ENCODE results near the gene CACNA1D. TPM values are rescaled to one million over a fixed set of nuclear protein-coding genes. Genes with fewer than 3 reads are reported as not detected.

Gene CACNA1D
- polyA plus RNA-seq, 4 donors: 2.2 to 133 (median 6.2) TPM

GRCh38 chr3:53815067-53815466 lies 320.7 kb downstream of the CACNA1D start:
- Histone ChIP-seq H3K9me3 (ENCODE audit: control insufficient read depth in 2 of 2, insufficient read depth in 1 of 2, low read depth in 1 of 2, low read length in 1 of 2) (no peaks in the 10 kb centered on the region), H3K27me3 (ENCODE audit: control insufficient read depth in 3 of 3, insufficient read depth in 3 of 3, low read length in 3 of 3) (no peaks in the 10 kb centered on the region), H3K4me3 (ENCODE audit: low read depth in 1 of 3, low read length in 3 of 3) (no peak overlapping the region), H3K4me1 (ENCODE audit: control insufficient read depth in 3 of 3, insufficient read depth in 2 of 3, low read depth in 1 of 3, low read length in 2 of 3) (peaks cover 0 to 5% (median 0%) of the 10 kb centered on the region in 3 donors), H3K27ac (ENCODE audit: low read depth in 1 of 3, low read length in 2 of 3) (no peak overlapping the region), H3K36me3 (ENCODE audit: control insufficient read depth in 3 of 3, insufficient read depth in 2 of 3, low read depth in 1 of 3, low read length in 3 of 3) (peaks cover 0 to 74% (median 3%) of the 10 kb centered on the region in 3 donors)
- DNase-seq (no peak), FAIRE-seq (no peak)
- WGBS, 3 donors: 82 to 94% (median 93%) methylated on average over 4 of the region's 4 CpGs

DNA sequence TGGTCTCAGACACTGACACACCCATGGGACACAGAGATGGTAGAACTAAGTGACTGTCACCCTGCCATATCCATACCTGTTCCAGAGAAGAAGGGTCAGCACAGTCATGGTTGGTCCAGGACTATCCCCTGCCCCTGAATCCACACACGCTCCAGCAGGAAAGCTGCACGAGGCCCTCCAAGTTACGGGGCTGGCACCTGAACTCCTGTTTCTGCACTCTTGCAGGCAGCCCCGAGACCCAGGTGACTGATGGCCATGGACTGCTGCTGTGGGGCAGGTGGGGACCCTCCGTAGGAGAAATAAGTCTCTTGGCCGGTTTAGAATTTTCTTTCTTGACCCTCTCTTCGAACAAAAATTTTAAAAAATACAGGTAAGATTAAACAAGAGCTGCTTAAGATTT lies 321.2 kb downstream of the CACNA1D start:
- no peaks in the 10 kb centered on the region for H3K27me3 ChIP-seq (ENCODE audit: control insufficient read depth in 3 of 3, insufficient read depth in 3 of 3, low read length in 3 of 3)
- H3K9me3 ChIP-seq (ENCODE audit: control insufficient read depth in 2 of 2, insufficient read depth in 1 of 2, low read depth in 1 of 2, low read length in 1 of 2): no peaks in the 10 kb centered on the region
- no peak overlapping the region for H3K27ac ChIP-seq (ENCODE audit: low read depth in 1 of 3, low read length in 2 of 3)
- no peak for DNase-seq
- FAIRE-seq: no peak
- H3K4me3 ChIP-seq (ENCODE audit: low read depth in 1 of 3, low read length in 3 of 3): no peak overlapping the region
- peaks cover 0 to 77% (median 3%) of the 10 kb centered on the region in 3 donors for H3K36me3 ChIP-seq (ENCODE audit: control insufficient read depth in 3 of 3, insufficient read depth in 2 of 3, low read depth in 1 of 3, low read length in 3 of 3)
- WGBS, 3 donors: 92 to 95% (median 94%) methylated on average over 7 of the region's 7 CpGs
- H3K4me1 ChIP-seq (ENCODE audit: control insufficient read depth in 3 of 3, insufficient read depth in 2 of 3, low read depth in 1 of 3, low read length in 2 of 3): peaks cover 0 to 5% (median 0%) of the 10 kb centered on the region in 3 donors

- peaks cover 0 to 79% (median 3%) of the 10 kb centered on the region in 3 donors for H3K36me3 ChIP-seq (ENCODE audit: control insufficient read depth in 3 of 3, insufficient read depth in 2 of 3, low read depth in 1 of 3, low read length in 3 of 3)
- DNase-seq: no peak
- WGBS, 3 donors: 69 to 81% (median 76%) methylated on average over 4 of the region's 4 CpGs
- H3K4me1 ChIP-seq (ENCODE audit: control insufficient read depth in 3 of 3, insufficient read depth in 2 of 3, low read depth in 1 of 3, low read length in 2 of 3): peaks cover 0 to 5% (median 0%) of the 10 kb centered on the region in 3 donors
- FAIRE-seq: no peak
- H3K4me3 ChIP-seq (ENCODE audit: low read depth in 1 of 3, low read length in 3 of 3): no peak overlapping the region
- H3K9me3 ChIP-seq (ENCODE audit: control insufficient read depth in 2 of 2, insufficient read depth in 1 of 2, low read depth in 1 of 2, low read length in 1 of 2): no peaks in the 10 kb centered on the region
- H3K27ac ChIP-seq (ENCODE audit: low read depth in 1 of 3, low read length in 2 of 3): no peak overlapping the region
- no peaks in the 10 kb centered on the region for H3K27me3 ChIP-seq (ENCODE audit: control insufficient read depth in 3 of 3, insufficient read depth in 3 of 3, low read length in 3 of 3)
These were observed 322.0 kb downstream of the CACNA1D start for GRCh38 chr3:53816425-53816824.

DNA sequence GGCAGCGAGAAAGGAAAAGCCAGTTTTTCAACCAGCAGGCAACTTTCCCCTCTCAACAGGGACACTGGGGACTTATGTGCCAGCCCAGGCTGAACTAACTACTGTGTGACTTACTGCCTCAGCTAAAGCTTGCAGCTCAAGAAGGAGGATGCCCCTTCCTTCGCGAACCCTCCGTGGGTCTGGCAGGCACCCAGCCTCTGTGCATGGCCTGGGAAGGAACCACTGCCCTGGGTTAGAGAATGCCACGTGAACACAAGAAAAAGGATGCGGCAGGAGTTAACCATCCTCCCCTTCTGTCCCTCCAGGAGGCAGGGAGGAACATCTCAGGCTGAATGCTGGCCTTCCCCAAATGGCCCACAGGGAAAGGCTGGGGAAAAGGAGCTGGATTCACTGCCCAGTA lies 322.8 kb downstream of the CACNA1D start:
- H3K36me3 ChIP-seq (ENCODE audit: control insufficient read depth in 3 of 3, insufficient read depth in 2 of 3, low read depth in 1 of 3, low read length in 3 of 3): peaks cover 0 to 82% (median 3%) of the 10 kb centered on the region in 3 donors
- FAIRE-seq: no peak
- no peak overlapping the region for H3K4me3 ChIP-seq (ENCODE audit: low read depth in 1 of 3, low read length in 3 of 3)

DNA sequence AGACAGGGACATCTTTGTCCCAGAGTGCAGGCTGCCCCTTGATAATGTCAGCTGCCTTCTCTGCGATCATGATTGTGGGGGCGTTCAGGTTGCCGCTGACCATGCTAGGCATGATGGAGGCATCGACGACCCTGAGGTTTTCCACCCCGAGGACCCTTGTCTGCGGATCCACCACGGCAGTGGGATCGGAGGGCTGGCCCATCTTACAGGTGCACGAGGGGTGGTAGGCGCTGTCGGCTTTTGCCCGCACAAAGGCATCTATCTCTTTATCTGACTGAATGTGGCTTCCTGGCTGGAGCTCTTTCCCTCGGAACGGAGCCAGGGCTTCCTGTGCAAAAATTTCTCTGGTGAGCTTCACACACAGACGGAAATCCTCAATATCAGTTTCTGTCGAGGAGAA lies 323.4 kb downstream of the CACNA1D start:
- no peak for FAIRE-seq
- Histone ChIP-seq H3K9me3 (ENCODE audit: control insufficient read depth in 2 of 2, insufficient read depth in 1 of 2, low read depth in 1 of 2, low read length in 1 of 2) (no peaks in the 10 kb centered on the region), H3K27me3 (ENCODE audit: control insufficient read depth in 3 of 3, insufficient read depth in 3 of 3, low read length in 3 of 3) (no peaks in the 10 kb centered on the region), H3K27ac (ENCODE audit: low read depth in 1 of 3, low read length in 2 of 3) (no peak overlapping the region), H3K36me3 (ENCODE audit: control insufficient read depth in 3 of 3, insufficient read depth in 2 of 3, low read depth in 1 of 3, low read length in 3 of 3) (peaks cover 0 to 85% (median 3%) of the 10 kb centered on the region in 3 donors), H3K4me1 (ENCODE audit: control insufficient read depth in 3 of 3, insufficient read depth in 2 of 3, low read depth in 1 of 3, low read length in 2 of 3) (peaks cover 0 to 5% (median 0%) of the 10 kb centered on the region in 3 donors), H3K4me3 (ENCODE audit: low read depth in 1 of 3, low read length in 3 of 3) (no peak overlapping the region)
- DNase-seq: no peak
- 77 to 87% (median 80%) methylated on average over 17 of the region's 17 CpGs for WGBS, 3 donors

More for the DNA sequence above, 322.8 kb downstream of the CACNA1D start:
- WGBS, 3 donors: 86 to 89% (median 88%) methylated on average over 6 of the region's 6 CpGs
- no peak for DNase-seq
- Histone ChIP-seq H3K9me3 (ENCODE audit: control insufficient read depth in 2 of 2, insufficient read depth in 1 of 2, low read depth in 1 of 2, low read length in 1 of 2) (no peaks in the 10 kb centered on the region), H3K4me1 (ENCODE audit: control insufficient read depth in 3 of 3, insufficient read depth in 2 of 3, low read depth in 1 of 3, low read length in 2 of 3) (peaks cover 0 to 5% (median 0%) of the 10 kb centered on the region in 3 donors), H3K27ac (ENCODE audit: low read depth in 1 of 3, low read length in 2 of 3) (no peak overlapping the region), H3K27me3 (ENCODE audit: control insufficient read depth in 3 of 3, insufficient read depth in 3 of 3, low read length in 3 of 3) (no peaks in the 10 kb centered on the region)

GRCh38 chr3:53818221-53819162 lies 324.1 kb downstream of the CACNA1D start:
- Histone ChIP-seq H3K36me3 (ENCODE audit: control insufficient read depth in 3 of 3, insufficient read depth in 2 of 3, low read depth in 1 of 3, low read length in 3 of 3) (peaks cover 0 to 88% (median 3%) of the 10 kb centered on the region in 3 donors), H3K4me1 (ENCODE audit: control insufficient read depth in 3 of 3, insufficient read depth in 2 of 3, low read depth in 1 of 3, low read length in 2 of 3) (peaks cover 0 to 5% (median 0%) of the 10 kb centered on the region in 3 donors), H3K27me3 (ENCODE audit: control insufficient read depth in 3 of 3, insufficient read depth in 3 of 3, low read length in 3 of 3) (no peaks in the 10 kb centered on the region), H3K4me3 (ENCODE audit: low read depth in 1 of 3, low read length in 3 of 3) (no peak overlapping the region), H3K9me3 (ENCODE audit: control insufficient read depth in 2 of 2, insufficient read depth in 1 of 2, low read depth in 1 of 2, low read length in 1 of 2) (no peaks in the 10 kb centered on the region), H3K27ac (ENCODE audit: low read depth in 1 of 3, low read length in 2 of 3) (no peak overlapping the region)
- no peak for DNase-seq
- 67 to 75% (median 67%) methylated on average over 14 of the region's 14 CpGs for WGBS, 3 donors
- FAIRE-seq: no peak

DNA sequence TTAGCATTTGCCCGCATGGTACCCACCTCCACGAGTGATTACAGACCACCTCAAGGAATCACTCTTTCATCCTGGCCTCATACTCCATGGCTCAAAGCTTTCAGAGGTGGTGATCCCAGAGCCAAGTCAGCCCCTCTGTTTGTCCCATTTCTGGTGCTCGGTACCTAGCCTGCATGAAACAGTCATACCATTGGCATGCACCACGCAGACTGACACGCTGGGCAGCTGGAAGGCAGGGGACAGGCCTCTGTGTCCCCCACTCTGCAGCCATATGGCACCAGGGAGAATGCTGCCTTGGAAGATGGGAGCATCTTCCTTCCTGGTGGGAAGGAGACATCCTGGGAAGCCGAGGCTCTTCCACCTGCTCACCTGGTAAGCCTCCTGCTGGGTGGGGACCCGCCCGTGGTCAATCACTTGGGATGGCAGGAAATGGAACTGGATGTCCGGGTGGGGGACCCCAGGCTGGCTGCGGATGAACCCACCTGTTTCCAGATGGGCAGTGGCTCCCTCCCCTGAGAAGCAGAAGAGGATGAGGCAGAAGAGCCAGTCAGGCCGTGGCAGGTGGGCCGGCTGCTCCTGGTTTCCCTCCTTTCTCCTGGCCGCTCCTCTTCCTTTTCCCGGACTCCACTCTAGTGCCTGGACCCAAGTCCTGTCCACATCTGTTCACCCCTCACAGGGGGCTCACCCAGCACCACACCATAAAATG lies 324.9 kb downstream of the CACNA1D start:
- DNase-seq: no peak
- H3K27me3 ChIP-seq (ENCODE audit: control insufficient read depth in 3 of 3, insufficient read depth in 3 of 3, low read length in 3 of 3): no peaks in the 10 kb centered on the region
- H3K27ac ChIP-seq (ENCODE audit: low read depth in 1 of 3, low read length in 2 of 3): no peak overlapping the region
- FAIRE-seq: no peak
- peaks cover 0 to 90% (median 3%) of the 10 kb centered on the region in 3 donors for H3K36me3 ChIP-seq (ENCODE audit: control insufficient read depth in 3 of 3, insufficient read depth in 2 of 3, low read depth in 1 of 3, low read length in 3 of 3)
- H3K9me3 ChIP-seq (ENCODE audit: control insufficient read depth in 2 of 2, insufficient read depth in 1 of 2, low read depth in 1 of 2, low read length in 1 of 2): no peaks in the 10 kb centered on the region
- 89 to 92% (median 89%) methylated on average over 14 of the region's 14 CpGs for WGBS, 3 donors
- H3K4me1 ChIP-seq (ENCODE audit: control insufficient read depth in 3 of 3, insufficient read depth in 2 of 3, low read depth in 1 of 3, low read length in 2 of 3): peaks cover 0 to 5% (median 0%) of the 10 kb centered on the region in 3 donors
- H3K4me3 ChIP-seq (ENCODE audit: low read depth in 1 of 3, low read length in 3 of 3): no peak overlapping the region

DNA sequence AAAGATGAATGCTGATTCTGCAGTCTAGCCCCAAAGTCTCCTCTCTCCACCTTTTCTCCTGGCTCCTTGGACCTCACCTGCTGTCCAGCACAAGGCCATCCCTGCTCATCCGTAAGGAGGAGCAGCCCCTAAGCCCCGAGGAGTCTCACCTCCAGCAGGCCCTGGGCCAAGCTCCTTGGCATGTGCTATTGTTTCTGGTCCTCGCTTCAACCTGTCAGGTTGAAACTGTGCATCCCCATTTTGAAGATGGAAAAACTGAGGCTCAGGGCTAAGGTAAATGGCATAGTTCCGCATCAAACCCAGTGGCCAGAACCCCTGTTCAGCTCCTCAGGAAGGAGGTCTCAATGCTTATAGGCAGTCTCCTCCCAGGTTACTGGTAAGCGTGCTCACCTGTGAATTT lies 325.7 kb downstream of the CACNA1D start:
- H3K27me3 ChIP-seq (ENCODE audit: control insufficient read depth in 3 of 3, insufficient read depth in 3 of 3, low read length in 3 of 3): no peaks in the 10 kb centered on the region
- no peaks in the 10 kb centered on the region for H3K9me3 ChIP-seq (ENCODE audit: control insufficient read depth in 2 of 2, insufficient read depth in 1 of 2, low read depth in 1 of 2, low read length in 1 of 2)
- WGBS, 3 donors: 82 to 89% (median 85%) methylated on average over 5 of the region's 5 CpGs
- H3K4me3 ChIP-seq (ENCODE audit: low read depth in 1 of 3, low read length in 3 of 3): no peak overlapping the region
- H3K36me3 ChIP-seq (ENCODE audit: control insufficient read depth in 3 of 3, insufficient read depth in 2 of 3, low read depth in 1 of 3, low read length in 3 of 3): peaks cover 0 to 86% (median 3%) of the 10 kb centered on the region in 3 donors
- no peak overlapping the region for H3K27ac ChIP-seq (ENCODE audit: low read depth in 1 of 3, low read length in 2 of 3)
- peaks cover 0 to 10% (median 0%) of the 10 kb centered on the region in 3 donors for H3K4me1 ChIP-seq (ENCODE audit: control insufficient read depth in 3 of 3, insufficient read depth in 2 of 3, low read depth in 1 of 3, low read length in 2 of 3)
- no peak for FAIRE-seq
- no peak for DNase-seq
